Measurements from ENCODE around the gene TCAP.
"Not testable (repeated sequence)": the region's sequence is repeated elsewhere in the genome, so short reads cannot be mapped to it uniquely, and the experiment has no call there.

Gene TCAP

GRCh38 chr17:39683295-39683939 lies 18.3 kb downstream of the TCAP start:
- no peak for DNase-seq (ENCODE audit: low read depth in 2 of 2)

- no peak for DNase-seq (ENCODE audit: low read depth in 2 of 2)
These were observed 19.4 kb downstream of the TCAP start for GRCh38 chr17:39684369-39685192.

GRCh38 chr17:39687101-39687545 lies 22.0 kb downstream of the TCAP start:
- no peak for DNase-seq (ENCODE audit: low read depth in 2 of 2)

- peak; percentile 61 to 73 for DNase-seq (ENCODE audit: low read depth in 2 of 2)
These were observed 22.7 kb downstream of the TCAP start, which contains the start of gene PGAP3 for GRCh38 chr17:39687546-39688474. Gene PGAP3 (minus strand): TSS chr17:39688057. CDS start chr17:39688014, 43 bp downstream.

DNA sequence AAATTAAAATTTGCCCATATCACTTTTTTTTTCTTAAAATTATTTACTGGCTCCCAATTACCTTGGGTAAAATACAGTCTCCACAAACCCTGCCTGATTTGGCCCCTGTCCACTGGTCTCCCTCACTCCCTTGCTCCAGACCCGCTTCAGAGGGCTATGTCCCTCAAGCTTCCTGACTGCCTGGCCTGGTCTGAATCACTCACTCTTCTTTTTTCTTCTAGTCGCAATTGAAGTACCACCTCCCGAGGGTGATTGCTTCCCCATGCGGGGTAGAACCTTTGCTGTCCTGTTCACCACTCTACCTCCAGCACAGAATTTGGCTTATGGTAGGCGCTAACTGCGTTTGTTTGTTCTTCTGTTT lies 23.3 kb downstream of the TCAP start:
- DNase-seq (ENCODE audit: low read depth in 2 of 2), result no peak

DNA sequence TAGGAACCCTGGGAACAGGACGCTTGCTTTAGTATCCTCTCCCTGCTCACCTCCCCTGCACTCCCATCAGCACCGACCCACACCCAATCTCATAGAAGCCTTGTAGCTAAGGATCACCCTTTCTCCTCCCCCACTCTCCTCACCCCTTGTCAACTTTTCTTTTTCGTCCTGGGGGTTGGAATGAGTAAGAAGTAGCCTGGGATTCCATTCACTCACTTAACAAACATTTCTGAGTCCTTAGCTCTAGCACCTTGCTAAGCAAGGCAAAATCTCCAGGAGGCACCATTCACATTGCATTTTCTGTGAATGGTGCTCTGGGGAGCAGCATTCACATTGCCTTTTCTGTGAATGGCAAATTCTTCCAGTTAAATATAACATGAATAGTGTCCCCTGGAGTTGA lies 23.8 kb downstream of the TCAP start:
- DNase-seq (ENCODE audit: low read depth in 2 of 2), result no peak

GRCh38 chr17:39694593-39694992 lies 29.4 kb downstream of the TCAP start:
- no peak for DNase-seq (ENCODE audit: low read depth in 2 of 2)

GRCh38 chr17:39695089-39695474 lies 29.9 kb downstream of the TCAP start:
- no peak for DNase-seq (ENCODE audit: low read depth in 2 of 2)

- DNase-seq (ENCODE audit: low read depth in 2 of 2), result no peak
These were observed 31.6 kb downstream of the TCAP start for GRCh38 chr17:39696731-39697130.

DNA sequence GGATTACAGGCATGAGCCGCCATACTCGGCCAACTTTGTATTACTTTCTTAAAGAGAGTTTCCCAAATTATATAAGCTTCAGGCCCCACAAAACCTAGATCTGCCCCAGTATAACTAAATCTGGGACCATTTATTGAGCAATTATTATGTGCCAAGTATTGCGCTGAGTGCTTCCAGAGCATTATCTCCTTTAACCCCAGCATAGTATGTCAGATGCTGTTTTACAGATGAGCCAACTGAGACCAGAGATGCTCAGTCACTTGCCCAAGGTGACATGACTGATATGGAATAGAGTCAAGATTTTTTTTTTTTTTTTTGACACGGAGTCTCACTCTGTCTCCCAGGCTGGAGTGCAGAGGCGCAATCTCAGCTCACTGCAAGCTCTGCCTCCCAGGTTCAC lies 32.8 kb downstream of the TCAP start:
- DNase-seq (ENCODE audit: low read depth in 2 of 2), result no peak

DNA sequence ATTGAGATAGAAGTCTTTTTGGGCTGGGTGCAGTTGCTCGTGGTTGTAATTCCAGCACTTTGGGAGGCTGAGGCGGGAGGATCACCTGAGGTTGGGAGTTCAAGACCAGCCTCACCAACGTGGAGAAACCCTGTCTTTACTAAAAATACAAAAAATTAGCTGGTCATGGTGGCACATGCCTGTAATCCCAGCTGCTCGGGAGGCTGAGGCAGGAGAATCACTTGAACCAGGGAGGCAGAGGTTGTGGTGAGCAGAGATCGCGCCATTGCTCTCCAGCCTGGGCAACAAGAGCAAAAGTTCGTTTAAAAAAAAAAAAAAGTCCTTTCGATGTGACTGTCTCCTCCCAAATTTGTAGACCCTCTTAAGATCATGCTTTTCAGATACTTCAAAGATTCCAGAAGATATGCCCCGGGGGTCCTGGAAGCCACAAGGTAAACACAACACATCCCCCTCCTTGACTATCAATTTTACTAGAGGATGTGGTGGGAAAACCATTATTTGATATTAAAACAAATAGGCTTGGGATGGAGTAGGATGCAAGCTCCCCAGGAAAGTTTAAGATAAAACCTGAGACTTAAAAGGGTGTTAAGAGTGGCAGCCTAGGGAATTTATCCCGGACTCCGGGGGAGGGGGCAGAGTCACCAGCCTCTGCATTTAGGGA lies 34.1 kb downstream of the TCAP start:
- not testable (repeated sequence) for DNase-seq (ENCODE audit: low read depth in 2 of 2)

GRCh38 chr17:39699818-39700147 lies 34.6 kb downstream of the TCAP start, which contains the start of gene ERBB2:
Gene ERBB2 (plus strand): TSS chr17:39700064. CDS start chr17:39700239, 175 bp downstream.
- no peak for DNase-seq (ENCODE audit: low read depth in 2 of 2)

DNA sequence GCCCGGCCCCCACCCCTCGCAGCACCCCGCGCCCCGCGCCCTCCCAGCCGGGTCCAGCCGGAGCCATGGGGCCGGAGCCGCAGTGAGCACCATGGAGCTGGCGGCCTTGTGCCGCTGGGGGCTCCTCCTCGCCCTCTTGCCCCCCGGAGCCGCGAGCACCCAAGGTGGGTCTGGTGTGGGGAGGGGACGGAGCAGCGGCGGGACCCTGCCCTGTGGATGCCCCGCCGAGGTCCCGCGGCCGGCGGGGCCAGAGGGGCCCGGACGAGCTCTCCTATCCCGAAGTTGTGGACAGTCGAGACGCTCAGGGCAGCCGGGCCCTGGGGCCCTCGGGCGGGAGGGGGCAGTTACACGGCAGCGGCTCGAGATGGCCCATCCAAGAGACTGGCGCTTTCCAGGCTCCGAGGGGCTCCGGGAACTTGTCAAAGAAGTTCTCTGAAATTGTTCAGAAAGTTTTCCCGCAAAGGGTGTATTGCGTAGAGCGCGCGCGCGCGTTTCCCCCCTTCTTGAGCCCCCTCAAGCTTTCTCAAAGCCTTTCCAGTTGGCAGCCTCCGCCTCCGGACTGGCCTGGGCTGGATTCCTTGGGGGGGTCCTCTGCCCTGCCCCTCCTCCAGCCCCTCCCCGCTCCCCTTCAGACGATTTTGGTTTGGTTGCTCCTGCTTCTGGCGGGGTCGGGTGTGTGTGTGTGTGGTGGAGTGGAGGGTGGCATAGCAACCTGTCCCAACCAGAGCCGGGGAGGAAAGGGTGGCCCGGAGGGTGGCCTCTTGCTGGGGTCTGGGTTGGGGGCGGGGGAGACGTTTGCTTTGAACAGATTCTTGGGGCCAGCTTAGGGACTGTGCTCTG lies 35.2 kb downstream of the TCAP start:
- no peak for DNase-seq (ENCODE audit: low read depth in 2 of 2)

GRCh38 chr17:39701012-39701783 lies 36.0 kb downstream of the TCAP start:
- DNase-seq (ENCODE audit: low read depth in 2 of 2), result no peak

GRCh38 chr17:39701784-39702422 lies 36.8 kb downstream of the TCAP start:
- DNase-seq (ENCODE audit: low read depth in 2 of 2), result no peak

DNA sequence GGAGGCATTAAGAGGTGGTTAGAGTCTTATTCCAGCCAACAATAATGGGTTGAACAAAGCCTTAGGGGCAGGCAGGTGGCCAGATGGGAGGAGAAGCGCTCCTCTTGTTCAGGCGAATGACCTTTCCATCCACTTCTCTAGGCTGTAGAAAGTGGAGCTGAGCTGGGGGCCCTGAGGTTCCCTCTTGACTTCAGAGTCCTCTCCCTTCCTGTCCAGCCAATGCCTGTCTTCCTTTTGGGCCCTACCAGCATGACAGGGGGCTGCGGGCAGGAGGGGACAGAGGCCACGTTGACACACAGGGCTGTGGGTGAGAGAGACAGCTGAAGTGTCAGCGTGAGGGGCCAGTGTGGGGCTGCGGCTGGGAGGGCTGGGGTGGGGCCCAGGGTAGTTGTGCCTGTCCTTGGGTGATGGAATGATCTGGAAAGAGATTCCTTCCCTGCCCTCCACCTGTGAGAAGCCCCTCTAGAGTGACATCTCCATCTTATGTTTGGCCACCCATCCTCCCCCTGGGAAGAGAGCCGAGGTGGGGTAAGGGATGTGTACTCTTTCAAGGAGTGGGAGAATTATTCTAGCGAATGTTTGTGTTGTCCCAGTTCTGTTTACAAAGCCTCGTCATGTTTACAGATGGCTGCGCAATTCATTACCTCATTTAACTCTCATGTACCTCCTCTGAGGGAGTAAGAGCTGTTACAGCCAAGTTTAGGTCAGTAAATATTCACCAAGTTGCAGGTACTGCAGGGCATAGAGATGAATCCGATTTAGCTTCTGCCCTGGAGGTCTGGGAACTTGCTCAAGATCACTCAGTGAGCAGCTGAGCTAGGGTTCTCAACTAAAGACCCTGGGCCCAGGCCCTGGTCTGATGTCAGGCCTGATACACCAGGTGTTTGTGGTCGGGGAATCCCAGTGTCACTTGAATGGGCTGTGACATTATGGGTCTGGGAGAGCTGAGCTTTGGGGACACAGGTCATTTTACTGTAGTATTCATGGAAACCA lies 38.0 kb downstream of the TCAP start:
- no peak for DNase-seq (ENCODE audit: low read depth in 2 of 2)

GRCh38 chr17:39703913-39704312 lies 38.8 kb downstream of the TCAP start:
- DNase-seq (ENCODE audit: low read depth in 2 of 2), result no peak

All from stimulated activated CD8-positive, alpha-beta memory T cell treated with anti-CD3 and anti-CD28 coated beads, Interleukin-15, amount 100 ng/mL, for 4 hours (primary cell).